Measurements from ENCODE around the gene PRKG1. TPM values are rescaled to one million over a fixed set of nuclear protein-coding genes. Genes with fewer than 3 reads are reported as not detected.
"Not testable (repeated sequence)": the region's sequence is repeated elsewhere in the genome, so short reads cannot be mapped to it uniquely, and the experiment has no call there.

The PRKG1 gene
- total RNA-seq, 1 experiment from 2014 or later = 1.7 TPM

DNA sequence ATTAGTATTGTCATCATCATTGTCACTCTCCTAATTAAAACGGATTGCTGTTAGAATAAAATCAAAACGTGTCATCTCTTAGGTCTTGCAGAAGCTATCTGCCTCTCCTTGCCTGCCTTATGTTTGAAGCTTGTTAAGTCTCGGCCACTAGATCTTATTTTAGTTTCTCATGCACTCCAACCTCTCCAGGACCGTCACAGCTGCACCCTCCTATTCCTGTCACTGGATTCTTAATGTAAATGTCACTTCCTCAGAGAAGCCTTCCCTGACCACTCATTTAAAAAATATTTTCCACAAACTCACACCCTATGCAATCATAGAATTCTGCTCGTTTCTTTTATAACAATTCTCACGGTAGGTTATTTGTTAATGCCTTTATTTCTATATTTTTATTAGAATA is 1135.9 kb downstream of the PRKG1 start:
- no peak for DNase-seq (ENCODE audit: low read depth)

GRCh38 chr10:52212062-52212461 is 1137.8 kb downstream of the PRKG1 start:
- no peak for DNase-seq (ENCODE audit: low read depth)

GRCh38 chr10:52212802-52213201 is 1138.5 kb downstream of the PRKG1 start:
- no peak for DNase-seq (ENCODE audit: low read depth)

DNA sequence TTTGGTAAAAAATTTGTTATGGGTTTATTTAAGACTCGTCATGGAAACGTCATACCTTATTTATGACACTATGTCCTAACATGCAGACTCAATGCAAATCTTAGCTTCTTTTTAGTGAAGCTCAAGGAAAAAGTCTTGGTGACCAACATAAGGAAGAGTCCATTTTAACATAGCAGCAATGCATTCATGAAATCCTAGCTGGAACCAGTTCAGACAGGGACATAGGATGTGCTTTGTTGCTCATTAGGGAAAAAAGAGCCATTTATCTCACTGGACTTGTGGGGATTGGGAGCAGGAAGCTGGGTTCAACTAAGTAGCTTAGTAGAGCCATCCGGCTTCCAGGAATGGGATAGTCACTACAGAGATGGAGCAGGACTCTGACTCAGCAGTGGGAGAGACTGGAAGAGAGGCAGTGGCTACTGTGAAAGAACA is 1139.0 kb downstream of the PRKG1 start:
- peak; percentile 54 for DNase-seq (ENCODE audit: low read depth)

GRCh38 chr10:52215745-52216361 is 1141.6 kb downstream of the PRKG1 start:
- peak; percentile 77 for DNase-seq (ENCODE audit: low read depth)

DNA sequence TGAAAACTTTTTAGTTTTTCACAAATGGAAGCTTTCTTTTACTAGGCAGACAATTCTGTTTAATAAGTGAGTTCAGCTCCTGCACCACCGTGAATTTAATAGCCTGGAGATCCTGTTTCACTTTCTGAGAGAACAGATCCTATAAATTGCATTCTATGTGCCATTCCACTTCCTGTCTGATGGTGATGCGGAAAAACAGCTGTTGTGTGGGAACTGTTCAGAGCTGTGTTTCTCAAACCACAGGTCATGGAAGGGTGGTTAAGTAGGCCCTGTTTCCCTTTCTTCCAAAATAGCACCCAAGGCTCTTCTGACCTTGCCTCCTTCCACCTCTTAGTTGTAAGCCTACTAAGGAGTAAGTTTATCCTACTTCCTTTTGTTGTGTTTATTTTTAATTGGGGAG is 1142.6 kb downstream of the PRKG1 start:
- peak; percentile 80 for DNase-seq (ENCODE audit: low read depth)

- DNase-seq (ENCODE audit: low read depth) = no peak
These were observed 1143.2 kb downstream of the PRKG1 start for GRCh38 chr10:52217531-52217930.

GRCh38 chr10:52220947-52221346 is 1146.7 kb downstream of the PRKG1 start:
- DNase-seq (ENCODE audit: low read depth) = no peak

- DNase-seq (ENCODE audit: low read depth) = no peak
These were observed 1147.6 kb downstream of the PRKG1 start for GRCh38 chr10:52221923-52222322.

DNA sequence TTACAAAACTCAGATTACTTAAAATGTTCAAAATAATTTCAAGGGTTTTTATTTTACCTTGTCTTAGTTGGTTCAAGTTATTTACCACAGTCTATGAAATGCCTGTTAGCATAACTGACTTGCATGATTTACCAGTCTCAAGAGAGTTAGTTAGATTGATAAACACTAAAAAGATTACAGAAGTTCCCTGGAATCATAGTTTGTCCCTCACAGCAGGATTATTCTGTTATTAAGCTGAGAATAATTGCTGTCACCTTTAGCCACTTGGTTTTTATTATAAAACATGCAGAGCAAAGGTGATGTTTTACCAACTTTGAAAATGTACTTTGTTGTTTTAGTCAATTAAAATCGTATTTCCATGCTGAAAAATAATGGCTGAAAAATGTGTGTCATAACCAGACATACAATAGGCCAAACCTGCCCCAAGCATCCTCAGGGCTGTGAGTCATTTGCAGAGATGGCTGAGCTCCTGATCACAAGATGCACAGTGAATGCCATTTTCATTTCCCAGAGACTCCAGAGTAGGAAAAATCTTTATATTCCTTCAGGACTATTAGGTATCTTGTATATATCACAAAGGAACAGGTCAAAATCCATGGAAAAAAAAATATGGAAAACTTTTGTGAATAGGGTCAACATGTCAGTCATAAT is 1152.0 kb downstream of the PRKG1 start:
- DNase-seq (ENCODE audit: low read depth) = peak; percentile 67

- no peak for DNase-seq (ENCODE audit: low read depth)
These were observed 1154.3 kb downstream of the PRKG1 start for GRCh38 chr10:52228556-52228955.

DNA sequence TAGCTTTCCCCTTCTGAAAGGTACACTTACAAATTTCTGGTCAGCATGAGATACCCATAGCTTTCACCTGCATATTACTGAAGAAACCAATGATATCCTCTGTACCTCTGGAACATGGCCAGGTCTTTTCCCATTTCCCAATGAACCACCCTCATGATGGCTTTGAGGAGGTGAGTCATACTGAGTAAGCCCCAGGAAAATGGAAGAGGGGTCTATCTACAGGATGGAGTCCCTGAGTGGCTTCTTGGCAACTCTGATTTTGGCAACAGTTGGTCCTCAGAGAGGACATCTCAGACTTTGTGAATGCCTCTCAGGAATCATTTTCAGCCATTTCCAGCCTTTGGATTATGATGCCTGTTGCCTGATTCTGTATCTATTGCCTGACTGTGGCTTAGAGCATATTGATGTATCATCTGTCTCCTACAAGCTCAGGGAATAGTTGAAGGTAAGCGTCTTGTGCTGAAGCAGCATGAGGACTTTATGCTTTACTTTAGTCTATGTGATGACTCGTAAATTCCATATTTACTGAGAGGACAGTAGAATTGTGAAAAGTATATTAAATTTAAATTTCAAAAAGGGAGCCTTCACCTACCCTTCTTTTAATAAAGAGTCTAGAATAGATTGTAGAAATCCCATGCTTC is 1155.1 kb downstream of the PRKG1 start:
- DNase-seq (ENCODE audit: low read depth) = peak; percentile 67

DNA sequence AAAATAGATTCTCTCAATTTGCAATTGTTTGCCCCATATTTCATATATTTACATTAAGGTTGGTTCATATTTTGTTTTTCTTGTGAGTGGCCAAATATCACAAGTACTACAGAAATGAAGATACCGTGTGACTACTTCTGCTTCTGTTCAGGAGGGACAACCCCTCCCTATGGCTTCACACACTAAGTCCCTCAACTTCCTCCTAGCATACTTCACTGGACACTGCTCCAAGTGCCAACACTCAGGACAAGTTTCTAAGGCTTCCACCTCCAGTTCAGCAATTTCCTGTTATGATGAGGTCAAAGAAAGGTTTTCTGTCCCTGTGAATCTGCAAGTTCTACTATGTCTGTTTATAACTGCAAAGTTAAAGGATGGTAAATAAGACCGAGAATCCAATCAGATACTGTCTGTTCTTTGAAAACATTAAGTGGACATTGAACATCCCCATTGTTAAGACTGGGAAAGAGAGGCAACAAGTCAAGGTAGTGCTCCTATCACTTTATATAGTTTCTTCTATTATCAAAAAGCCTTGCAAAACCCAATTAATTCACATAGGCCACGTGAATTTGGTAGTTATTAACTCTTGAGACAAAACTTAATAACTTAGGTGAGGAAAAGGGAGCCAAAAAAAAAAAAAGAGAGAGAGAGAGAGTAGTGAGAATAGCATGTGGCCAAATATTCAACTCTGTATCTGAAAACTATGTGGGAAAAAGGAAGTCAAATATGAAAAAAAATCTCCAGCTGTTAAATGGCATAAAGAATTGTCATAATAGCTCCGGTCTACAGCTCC is 1158.5 kb downstream of the PRKG1 start:
- peak; percentile 30 for DNase-seq (ENCODE audit: low read depth)

DNA sequence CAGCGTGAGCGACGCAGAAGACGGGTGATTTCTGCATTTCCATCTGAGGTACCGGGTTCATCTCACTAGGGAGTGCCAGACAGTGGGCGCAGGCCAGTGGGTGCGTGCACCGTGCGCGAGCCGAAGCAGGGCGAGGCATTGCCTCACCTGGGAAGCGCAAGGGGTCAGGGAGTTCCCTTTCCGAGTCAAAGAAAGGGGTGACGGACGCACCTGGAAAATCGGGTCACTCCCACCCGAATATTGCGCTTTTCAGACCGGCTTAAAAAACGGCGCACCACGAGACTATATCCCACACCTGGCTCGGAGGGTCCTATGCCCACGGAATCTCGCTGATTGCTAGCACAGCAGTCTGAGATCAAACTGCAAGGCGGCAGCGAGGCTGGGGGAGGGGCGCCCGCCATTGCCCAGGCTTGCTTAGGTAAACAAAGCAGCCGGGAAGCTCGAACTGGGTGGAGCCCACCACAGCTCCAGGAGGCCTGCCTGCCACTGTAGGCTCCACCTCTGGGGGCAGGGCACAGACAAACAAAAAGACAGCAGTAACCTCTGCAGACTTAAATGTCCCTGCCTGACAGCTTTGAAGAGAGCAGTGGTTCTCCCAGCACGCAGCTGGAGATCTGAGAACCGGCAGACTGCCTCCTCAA is 1159.2 kb downstream of the PRKG1 start:
- DNase-seq (ENCODE audit: low read depth) = not testable (repeated sequence)

DNA sequence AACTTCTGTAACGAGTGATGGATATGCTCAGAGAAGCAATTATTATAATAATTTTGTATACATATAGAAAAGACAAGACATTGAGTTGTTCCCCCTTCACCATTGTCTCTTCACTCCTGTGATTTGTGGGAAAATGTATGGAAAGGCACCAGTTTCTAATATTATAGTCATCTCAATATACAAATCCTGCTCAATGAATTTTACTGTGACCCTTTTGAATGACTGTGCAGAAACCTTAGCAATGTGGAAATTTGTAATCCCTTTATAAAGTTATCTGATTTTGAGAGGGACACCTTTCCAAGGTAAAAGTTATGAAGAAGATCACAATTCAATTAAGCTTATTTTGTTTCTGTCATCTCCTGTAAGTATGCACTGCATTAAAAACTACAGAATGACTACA is 1165.5 kb downstream of the PRKG1 start:
- no peak for DNase-seq (ENCODE audit: low read depth)

DNA sequence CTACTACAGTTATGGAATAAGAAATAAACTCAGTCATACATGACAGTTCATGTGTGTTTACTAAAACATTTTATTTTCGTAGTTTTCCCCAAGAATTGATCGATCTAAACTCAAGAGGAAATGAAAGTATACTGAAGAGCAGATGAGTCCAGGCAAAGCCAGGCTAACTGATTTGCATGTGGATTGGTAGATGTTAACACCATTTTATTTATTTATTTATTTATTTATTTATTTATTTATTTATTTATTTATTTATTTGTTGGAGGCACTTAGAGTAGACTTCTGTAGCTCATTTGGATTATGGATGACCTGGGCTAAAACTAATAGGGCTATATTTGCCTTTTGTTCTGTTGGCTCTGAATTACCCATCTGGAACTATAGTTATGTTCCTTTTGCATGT is 1171.3 kb downstream of the PRKG1 start:
- DNase-seq (ENCODE audit: low read depth) = no peak

DNA sequence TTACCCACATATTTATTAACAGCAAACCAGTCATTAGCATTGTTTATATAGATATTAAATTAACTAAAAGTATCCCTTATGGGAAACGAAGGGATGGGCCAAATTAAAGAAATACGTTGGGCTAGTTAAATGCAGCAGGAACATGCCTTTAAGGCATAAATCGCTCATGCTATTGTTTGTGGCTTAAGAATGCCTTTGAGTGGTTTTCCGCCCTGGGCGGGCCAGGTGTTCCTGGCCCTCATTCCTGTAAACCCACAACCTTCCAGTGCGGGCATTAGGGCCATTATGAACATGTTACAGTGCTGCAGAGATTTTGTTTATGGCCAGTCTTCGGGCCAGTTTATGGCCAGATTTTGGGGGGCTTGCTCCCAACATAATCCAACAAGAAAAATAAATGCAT is 1173.6 kb downstream of the PRKG1 start:
- peak; percentile 53 for DNase-seq (ENCODE audit: low read depth)

- no peak for DNase-seq (ENCODE audit: low read depth)
These were observed 1174.5 kb downstream of the PRKG1 start for GRCh38 chr10:52248697-52249306.

- DNase-seq (ENCODE audit: low read depth) = no peak
These were observed 1175.6 kb downstream of the PRKG1 start for GRCh38 chr10:52249850-52250395.

- no peak for DNase-seq (ENCODE audit: low read depth)
These were observed 1176.2 kb downstream of the PRKG1 start for GRCh38 chr10:52250510-52250909.

DNA sequence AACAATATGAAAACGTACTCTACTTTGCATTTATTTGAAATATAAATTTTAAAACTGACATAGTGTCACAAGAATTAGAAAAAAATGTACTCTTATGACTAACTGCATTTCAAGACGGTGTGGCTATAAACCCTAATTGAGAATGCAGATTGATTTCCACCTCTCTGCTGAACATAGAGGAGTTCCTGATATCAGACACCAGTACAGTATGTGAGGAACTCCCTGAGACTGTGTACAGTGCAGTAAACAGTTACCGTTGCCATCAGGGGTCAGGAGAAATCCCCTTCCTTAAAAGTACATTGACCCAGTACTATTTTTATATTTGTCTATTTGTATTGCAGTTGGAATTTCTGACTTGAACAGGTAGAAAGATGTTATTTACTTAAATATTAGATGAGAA is 1178.0 kb downstream of the PRKG1 start:
- DNase-seq (ENCODE audit: low read depth) = no peak

Measured in M059J (cell line).